ENCODE measurements around the gene GYS1.
A peak's percentile ranks its signal among the peaks of the same experiment; 100 is the strongest.

Gene GYS1

GRCh38 chr19:48967346-48968178, 25.5 kb downstream of the GYS1 start:
- in situ Hi-C loops (cut with MboI; ENCODE audit: low pct_unique_long_range_greater_than_20kb, low sequenced_read_pairs), result no loop called here
- peak; percentile 56 for DNase-seq

GRCh38 chr19:48966541-48967345, 26.4 kb downstream of the GYS1 start:
- DNase-seq, result peak; percentile 51
- in situ Hi-C loops (cut with MboI; ENCODE audit: low pct_unique_long_range_greater_than_20kb, low sequenced_read_pairs), result no loop called here

- peak; percentile 90 for DNase-seq
- in situ Hi-C loops (cut with MboI; ENCODE audit: low pct_unique_long_range_greater_than_20kb, low sequenced_read_pairs), result no loop called here
These were observed 27.1 kb downstream of the GYS1 start for GRCh38 chr19:48965806-48966540.

GRCh38 chr19:48965040-48965805, 27.9 kb downstream of the GYS1 start, which contains the start of gene FTL:
FTL (plus strand) TSS chr19:48965309; CDS start chr19:48965508, 199 bp downstream.
- in situ Hi-C loops (cut with MboI; ENCODE audit: low pct_unique_long_range_greater_than_20kb, low sequenced_read_pairs), result no loop called here

DNA sequence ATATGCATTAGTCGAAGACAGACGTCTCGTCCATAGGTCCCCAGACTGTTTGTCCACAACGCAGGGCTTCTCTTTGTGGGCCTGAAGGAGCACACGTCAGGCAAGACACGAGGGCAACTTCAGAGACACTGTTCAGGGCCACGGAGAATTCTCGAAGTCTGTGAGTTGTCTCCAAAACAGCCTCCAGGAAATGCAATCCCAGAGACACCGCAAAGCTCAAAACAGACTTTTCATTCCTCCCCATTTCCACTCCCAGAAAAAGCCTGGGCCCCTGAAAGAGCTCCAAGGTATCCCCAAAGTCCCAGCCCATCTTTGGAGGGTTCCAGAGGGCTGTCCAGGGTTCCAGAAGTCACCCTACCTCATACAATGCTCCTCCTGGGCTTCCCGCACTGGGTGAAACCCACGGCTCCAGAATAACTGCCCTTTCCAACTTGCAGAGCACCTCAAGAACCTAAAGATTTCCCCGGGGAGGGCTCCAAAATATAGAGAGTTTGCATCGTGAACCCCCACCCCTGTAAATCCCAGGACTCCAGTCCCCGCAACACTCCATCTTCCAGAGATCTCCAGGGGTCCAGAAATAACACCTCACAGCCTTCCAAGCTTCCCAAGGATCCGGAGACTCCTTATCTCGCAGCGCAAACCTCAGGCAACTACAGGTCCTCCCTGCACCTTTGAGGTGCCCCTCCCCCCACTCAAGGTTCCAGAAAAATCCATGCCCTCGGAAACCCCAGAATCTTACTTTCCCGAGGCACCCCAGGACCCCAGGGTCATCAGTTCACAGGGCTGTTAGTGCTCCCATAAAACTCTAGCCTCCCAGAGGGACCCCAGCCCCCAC, 28.7 kb downstream of the GYS1 start:
- no peak for DNase-seq
- in situ Hi-C loops (cut with MboI; ENCODE audit: low pct_unique_long_range_greater_than_20kb, low sequenced_read_pairs), result no loop called here

More at GRCh38 chr19:48965040-48965805, 27.9 kb downstream of the GYS1 start, which contains the start of gene FTL:
- DNase-seq, result peak; percentile 97

GRCh38 chr19:48963371-48964204, 29.5 kb downstream of the GYS1 start:
- DNase-seq, result peak; percentile 64
- in situ Hi-C loops (cut with MboI; ENCODE audit: low pct_unique_long_range_greater_than_20kb, low sequenced_read_pairs), result no loop called here

DNA sequence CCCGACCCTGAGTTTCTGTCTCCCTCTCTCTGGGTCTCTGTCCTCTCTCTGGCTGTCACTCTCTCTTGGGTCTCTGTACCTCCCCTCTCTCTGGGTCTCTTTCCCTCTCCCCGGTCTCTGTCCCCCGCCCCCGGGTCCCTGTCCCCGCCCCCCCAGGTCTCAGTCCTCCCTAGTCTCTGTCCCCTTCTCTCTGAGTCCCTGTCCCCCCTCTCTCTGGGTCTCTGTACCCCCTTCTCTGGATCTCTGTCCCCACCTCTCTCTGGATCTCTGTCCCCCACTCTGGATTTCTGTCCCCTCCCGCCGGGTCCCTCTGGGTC, 30.3 kb downstream of the GYS1 start:
- DNase-seq, result no peak
- in situ Hi-C loops (cut with MboI; ENCODE audit: low pct_unique_long_range_greater_than_20kb, low sequenced_read_pairs), result no loop called here

DNA sequence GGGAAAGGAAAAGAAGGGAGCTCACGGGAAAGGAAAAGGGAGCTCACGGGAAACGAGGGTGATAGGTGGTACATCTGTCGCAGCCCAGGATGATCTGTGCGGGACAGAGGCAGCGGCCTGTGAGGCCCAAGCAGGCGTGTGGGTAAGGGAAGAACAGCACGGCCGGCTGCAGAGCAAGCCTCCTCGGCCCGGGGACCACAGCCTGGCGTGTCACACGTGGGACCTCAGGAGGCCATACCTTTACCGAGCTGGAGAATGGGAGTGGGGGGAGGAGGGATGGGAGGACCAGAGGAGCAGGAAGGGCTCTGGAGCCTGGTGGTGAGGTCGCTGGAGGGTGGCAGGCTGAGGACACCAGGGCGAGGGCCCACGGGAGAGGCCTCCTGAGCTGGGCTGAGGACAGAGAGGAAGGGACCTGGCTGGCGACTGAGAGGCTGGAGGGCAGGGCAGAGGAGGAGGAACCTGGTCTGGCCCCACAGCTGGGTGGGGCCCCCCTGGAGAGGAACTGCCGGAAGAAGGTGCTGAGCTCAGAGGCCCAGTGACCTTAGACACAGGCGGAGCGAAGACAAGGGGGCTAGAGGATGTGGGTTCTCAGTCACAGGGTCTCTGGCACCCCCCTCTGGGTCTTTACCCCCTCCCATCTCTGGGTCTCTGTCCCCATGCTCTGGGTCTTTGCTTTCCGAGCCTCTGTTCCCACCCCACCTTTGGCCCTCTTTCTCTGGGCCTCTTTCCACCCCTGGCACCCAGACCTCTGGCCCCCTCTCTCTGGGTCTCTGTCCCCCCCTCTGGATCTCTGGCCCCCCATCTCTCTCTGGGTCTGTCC, 30.9 kb downstream of the GYS1 start:
- in situ Hi-C loops (cut with MboI; ENCODE audit: low pct_unique_long_range_greater_than_20kb, low sequenced_read_pairs), result no loop called here
- peak; percentile 79 for DNase-seq

GRCh38 chr19:48961673-48962028, 31.5 kb downstream of the GYS1 start:
- DNase-seq, result no peak
- in situ Hi-C loops (cut with MboI; ENCODE audit: low pct_unique_long_range_greater_than_20kb, low sequenced_read_pairs), result no loop called here

- no peak for DNase-seq
- in situ Hi-C loops (cut with MboI; ENCODE audit: low pct_unique_long_range_greater_than_20kb, low sequenced_read_pairs), result no loop called here
These were observed 32.0 kb downstream of the GYS1 start for GRCh38 chr19:48961051-48961649.

DNA sequence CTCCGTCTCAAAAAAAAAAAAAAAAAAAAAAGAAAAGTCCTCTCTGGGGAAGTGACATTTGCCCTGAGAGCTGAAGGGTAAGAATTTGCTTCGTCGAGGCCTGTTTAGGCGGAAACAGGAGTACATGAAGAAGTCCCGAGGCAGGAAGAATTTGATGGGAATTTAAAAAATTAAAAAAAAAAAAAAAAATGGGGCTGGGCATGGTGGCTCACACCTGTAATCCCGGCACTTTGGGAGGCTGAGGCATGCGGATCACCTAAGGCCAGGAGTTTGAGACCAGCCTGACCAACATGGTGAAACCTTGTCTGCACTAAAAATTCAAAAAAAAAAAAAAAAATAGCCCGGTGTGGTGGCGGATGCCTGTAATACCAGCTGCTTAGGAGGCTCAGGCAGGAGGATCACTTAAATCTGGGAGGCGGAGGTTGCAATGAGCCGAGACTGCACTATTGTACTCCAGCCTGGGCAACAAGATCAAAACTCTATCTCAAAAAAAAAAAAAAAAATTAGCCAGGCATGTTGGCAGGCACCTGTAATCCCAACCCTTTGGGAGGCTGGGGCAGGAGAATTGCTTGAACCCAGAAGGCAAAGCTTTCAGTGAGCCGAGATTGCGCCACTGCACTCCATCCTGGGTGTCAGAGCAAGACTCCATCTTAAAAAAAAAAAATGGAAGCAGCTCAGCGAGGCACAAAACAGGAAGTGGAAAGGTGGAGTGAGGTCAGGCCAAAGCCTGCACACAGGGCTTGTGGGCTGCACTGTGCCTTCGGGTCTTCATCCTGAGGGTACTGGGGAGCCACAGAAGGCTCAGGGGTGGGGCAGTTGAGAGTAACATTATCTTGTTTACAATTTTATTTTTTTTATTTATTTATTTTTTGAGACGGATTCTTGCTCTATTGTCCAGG, 33.5 kb downstream of the GYS1 start:
- DNase-seq, result no peak
- in situ Hi-C loops (cut with MboI; ENCODE audit: low pct_unique_long_range_greater_than_20kb, low sequenced_read_pairs), result no loop called here

DNA sequence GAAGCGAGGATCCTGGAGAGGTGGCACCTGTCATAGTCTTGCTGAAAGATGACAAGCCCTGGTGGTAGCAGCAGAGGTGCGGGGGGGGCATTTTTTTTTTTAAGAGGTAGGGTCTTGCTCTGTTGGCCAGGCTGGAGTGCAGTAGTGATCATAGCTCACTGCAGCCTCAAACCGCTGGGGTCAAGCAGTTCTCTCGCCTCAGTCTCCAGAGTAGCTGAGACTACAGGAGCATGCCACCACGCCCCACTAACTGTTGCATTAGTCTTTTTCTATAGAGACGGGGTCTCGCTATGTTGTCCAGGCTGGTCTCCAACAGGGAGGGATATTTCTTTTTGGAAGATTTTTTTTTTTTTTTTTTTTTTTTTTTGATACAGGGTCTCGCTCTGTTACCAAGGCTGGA, 35.1 kb downstream of the GYS1 start:
- in situ Hi-C loops (cut with MboI; ENCODE audit: low pct_unique_long_range_greater_than_20kb, low sequenced_read_pairs), result no loop called here

DNA sequence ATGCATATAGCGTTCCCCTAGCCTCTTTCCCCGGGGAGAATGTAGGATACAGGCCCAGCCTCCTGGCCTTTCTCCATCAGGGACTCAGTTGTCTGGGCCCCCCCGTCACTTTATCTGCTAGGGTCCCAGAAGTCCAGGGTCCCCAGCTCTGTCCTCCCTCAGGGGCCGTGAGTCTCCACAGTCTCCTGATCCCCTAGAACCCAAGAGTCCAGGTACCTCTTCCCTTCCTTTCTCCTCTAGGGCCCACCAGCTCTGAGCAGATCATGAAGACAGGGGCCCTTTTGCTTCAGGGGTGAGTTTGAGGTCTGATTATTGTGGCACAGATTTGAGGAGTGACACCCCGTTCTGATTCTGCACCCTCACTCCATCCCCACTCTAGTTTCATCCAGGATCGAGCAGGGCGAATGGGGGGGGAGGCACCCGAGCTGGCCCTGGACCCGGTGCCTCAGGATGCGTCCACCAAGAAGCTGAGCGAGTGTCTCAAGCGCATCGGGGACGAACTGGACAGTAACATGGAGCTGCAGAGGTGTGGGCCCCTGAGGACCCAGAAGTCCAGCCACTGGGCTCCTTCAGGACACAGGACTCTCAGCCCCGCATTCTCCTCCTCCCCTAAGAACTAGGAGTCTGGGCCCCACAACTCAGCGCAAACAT, 37.7 kb downstream of the GYS1 start:
- DNase-seq, result no peak
- in situ Hi-C loops (cut with MboI; ENCODE audit: low pct_unique_long_range_greater_than_20kb, low sequenced_read_pairs), result no loop called here

More for the DNA sequence above, 35.1 kb downstream of the GYS1 start:
- DNase-seq, result no peak

- in situ Hi-C loops (cut with MboI; ENCODE audit: low pct_unique_long_range_greater_than_20kb, low sequenced_read_pairs), result no loop called here
- DNase-seq, result peak; percentile 97
These were observed 38.4 kb downstream of the GYS1 start, which contains the start of gene BAX for GRCh38 chr19:48954595-48955307. BAX (plus strand) TSS chr19:48954875; CDS start chr19:48954929, 54 bp downstream.

Measured in KBM-7 (cell line).